GM18861 (cell line): ENCODE results near the gene CACHD1.

Experiments
- ATAC-seq: cut with Tn5 transposase; IDR thresholded peaks from one replicate; pipeline ENCODE4 v1.9.1; 2021; ENCODE audit not compliant: unreplicated experiment

Gene CACHD1

GRCh38 chr1:64519901-64520300, 50.0 kb downstream of the CACHD1 start:
- no peak for ATAC-seq

GRCh38 chr1:64522740-64523139, 52.8 kb downstream of the CACHD1 start:
- no peak for ATAC-seq

- ATAC-seq: no peak
Measured at GRCh38 chr1:64523413-64524337, 53.7 kb downstream of the CACHD1 start.

GRCh38 chr1:64524614-64525013, 54.7 kb downstream of the CACHD1 start:
- no peak for ATAC-seq

GRCh38 chr1:64525116-64525686, 55.3 kb downstream of the CACHD1 start:
- ATAC-seq: no peak

- no peak for ATAC-seq
Measured at GRCh38 chr1:64526312-64526711, 56.4 kb downstream of the CACHD1 start.

GRCh38 chr1:64527165-64527564, 57.2 kb downstream of the CACHD1 start:
- no peak for ATAC-seq

GRCh38 chr1:64527786-64528185, 57.9 kb downstream of the CACHD1 start:
- ATAC-seq: no peak

GRCh38 chr1:64530969-64531692, 61.2 kb downstream of the CACHD1 start:
- ATAC-seq: no peak

GRCh38 chr1:64532646-64533045, 62.7 kb downstream of the CACHD1 start:
- ATAC-seq: no peak

GRCh38 chr1:64535938-64536835, 66.3 kb downstream of the CACHD1 start:
- ATAC-seq: no peak

GRCh38 chr1:64536836-64537490, 67.0 kb downstream of the CACHD1 start:
- no peak for ATAC-seq

GRCh38 chr1:64537942-64538341, 68.0 kb downstream of the CACHD1 start:
- no peak for ATAC-seq

GRCh38 chr1:64538389-64538788, 68.5 kb downstream of the CACHD1 start:
- no peak for ATAC-seq

GRCh38 chr1:64539289-64539688, 69.4 kb downstream of the CACHD1 start:
- no peak for ATAC-seq

GRCh38 chr1:64539781-64540218, 69.9 kb downstream of the CACHD1 start:
- no peak for ATAC-seq

GRCh38 chr1:64540265-64540791, 70.4 kb downstream of the CACHD1 start:
- ATAC-seq: no peak

- ATAC-seq: no peak
Measured at GRCh38 chr1:64542118-64542517, 72.2 kb downstream of the CACHD1 start.

- ATAC-seq: no peak
Measured at GRCh38 chr1:64543831-64544230, 73.9 kb downstream of the CACHD1 start.
